ENCODE measurements around the gene KCNC3.
A peak's percentile ranks its signal among the peaks of the same experiment; 100 is the strongest.

KCNC3 gene

GRCh38 chr19:50365434-50366306, 36.5 kb upstream of the KCNC3 start, which contains the start of gene NAPSA:
Gene NAPSA, minus strand, starts transcription at chr19:50365639. Its CDS starts 18 bp downstream, at chr19:50365621.
- H3K4me1 ChIP-seq (ENCODE audit: control insufficient read depth in 5 of 5, insufficient read depth in 5 of 5, low read length in 5 of 5) = peaks cover 0 to 15% (median 13%) of the 10 kb centered on the region in 5 donors
- H3K36me3 ChIP-seq (ENCODE audit: control insufficient read depth in 5 of 5, insufficient read depth in 5 of 5, low read length in 5 of 5) = no peaks in the 10 kb centered on the region
- no peaks in the 10 kb centered on the region for H3K9me3 ChIP-seq (ENCODE audit: control insufficient read depth in 5 of 5, low read length in 5 of 5)
- H3K9ac ChIP-seq (ENCODE audit: low read length in 5 of 5) = no peak within 1 kb of the TSS
- no peak within 1 kb of the TSS for H3K27ac ChIP-seq (ENCODE audit: low read depth, low read length)
- H3K27me3 ChIP-seq (ENCODE audit: control insufficient read depth in 5 of 5, insufficient read depth in 4 of 5, low read length in 5 of 5) = no peaks in the 10 kb centered on the region
- H3K4me3 ChIP-seq (ENCODE audit: low read depth in 1 of 5, low read length in 5 of 5) = no peak within 1 kb of the TSS

GRCh38 chr19:50362656-50363424, 33.7 kb upstream of the KCNC3 start:
- Histone ChIP-seq H3K36me3 (ENCODE audit: control insufficient read depth in 5 of 5, insufficient read depth in 5 of 5, low read length in 5 of 5) (no peaks in the 10 kb centered on the region), H3K4me3 (ENCODE audit: low read depth in 1 of 5, low read length in 5 of 5) (no peak overlapping the region), H3K9me3 (ENCODE audit: control insufficient read depth in 5 of 5, low read length in 5 of 5) (no peaks in the 10 kb centered on the region)

GRCh38 chr19:50362030-50362412, 32.8 kb upstream of the KCNC3 start:
- Histone ChIP-seq H3K9ac (ENCODE audit: low read length in 5 of 5) (no peak overlapping the region), H3K4me3 (ENCODE audit: low read depth in 1 of 5, low read length in 5 of 5) (no peak overlapping the region), H3K36me3 (ENCODE audit: control insufficient read depth in 5 of 5, insufficient read depth in 5 of 5, low read length in 5 of 5) (no peaks in the 10 kb centered on the region), H3K27me3 (ENCODE audit: control insufficient read depth in 5 of 5, insufficient read depth in 4 of 5, low read length in 5 of 5) (no peaks in the 10 kb centered on the region), H3K9me3 (ENCODE audit: control insufficient read depth in 5 of 5, low read length in 5 of 5) (no peaks in the 10 kb centered on the region), H3K27ac (ENCODE audit: low read depth, low read length) (no peak overlapping the region), H3K4me1 (ENCODE audit: control insufficient read depth in 5 of 5, insufficient read depth in 5 of 5, low read length in 5 of 5) (peaks cover 0 to 20% (median 17%) of the 10 kb centered on the region in 5 donors)

More at GRCh38 chr19:50362656-50363424, 33.7 kb upstream of the KCNC3 start:
- no peaks in the 10 kb centered on the region for H3K27me3 ChIP-seq (ENCODE audit: control insufficient read depth in 5 of 5, insufficient read depth in 4 of 5, low read length in 5 of 5)
- no peak overlapping the region for H3K9ac ChIP-seq (ENCODE audit: low read length in 5 of 5)
- peaks cover 0 to 12% (median 9%) of the 10 kb centered on the region in 5 donors for H3K4me1 ChIP-seq (ENCODE audit: control insufficient read depth in 5 of 5, insufficient read depth in 5 of 5, low read length in 5 of 5)
- no peak overlapping the region for H3K27ac ChIP-seq (ENCODE audit: low read depth, low read length)

- Histone ChIP-seq H3K9me3 (ENCODE audit: control insufficient read depth in 5 of 5, low read length in 5 of 5) (no peaks in the 10 kb centered on the region), H3K27me3 (ENCODE audit: control insufficient read depth in 5 of 5, insufficient read depth in 4 of 5, low read length in 5 of 5) (no peaks in the 10 kb centered on the region), H3K4me3 (ENCODE audit: low read depth in 1 of 5, low read length in 5 of 5) (no peak overlapping the region), H3K9ac (ENCODE audit: low read length in 5 of 5) (no peak overlapping the region), H3K27ac (ENCODE audit: low read depth, low read length) (no peak overlapping the region), H3K4me1 (ENCODE audit: control insufficient read depth in 5 of 5, insufficient read depth in 5 of 5, low read length in 5 of 5) (peaks cover 0 to 20% (median 17%) of the 10 kb centered on the region in 5 donors), H3K36me3 (ENCODE audit: control insufficient read depth in 5 of 5, insufficient read depth in 5 of 5, low read length in 5 of 5) (no peaks in the 10 kb centered on the region)
Observed at GRCh38 chr19:50361290-50362029, 32.3 kb upstream of the KCNC3 start.

GRCh38 chr19:50359328-50359818, 30.2 kb upstream of the KCNC3 start:
- no peaks in the 10 kb centered on the region for H3K36me3 ChIP-seq (ENCODE audit: control insufficient read depth in 5 of 5, insufficient read depth in 5 of 5, low read length in 5 of 5)
- no peak overlapping the region for H3K27ac ChIP-seq (ENCODE audit: low read depth, low read length)
- no peaks in the 10 kb centered on the region for H3K9me3 ChIP-seq (ENCODE audit: control insufficient read depth in 5 of 5, low read length in 5 of 5)
- H3K9ac ChIP-seq (ENCODE audit: low read length in 5 of 5) = no peak overlapping the region
- H3K4me1 ChIP-seq (ENCODE audit: control insufficient read depth in 5 of 5, insufficient read depth in 5 of 5, low read length in 5 of 5) = peaks cover 0 to 20% (median 17%) of the 10 kb centered on the region in 5 donors
- H3K4me3 ChIP-seq (ENCODE audit: low read depth in 1 of 5, low read length in 5 of 5) = peak overlapping the region in 1 of 5 donors; percentile 72
- no peaks in the 10 kb centered on the region for H3K27me3 ChIP-seq (ENCODE audit: control insufficient read depth in 5 of 5, insufficient read depth in 4 of 5, low read length in 5 of 5)

- H3K9ac ChIP-seq (ENCODE audit: low read length in 5 of 5) = peak overlapping the region in 2 of 5 donors; percentile 48 to 69
- H3K9me3 ChIP-seq (ENCODE audit: control insufficient read depth in 5 of 5, low read length in 5 of 5) = no peaks in the 10 kb centered on the region
- no peak overlapping the region for H3K27ac ChIP-seq (ENCODE audit: low read depth, low read length)
- peak overlapping the region; percentile 64 to 79 (median 72) for H3K4me3 ChIP-seq (ENCODE audit: low read depth in 1 of 5, low read length in 5 of 5)
- peaks cover 0 to 20% (median 17%) of the 10 kb centered on the region in 5 donors for H3K4me1 ChIP-seq (ENCODE audit: control insufficient read depth in 5 of 5, insufficient read depth in 5 of 5, low read length in 5 of 5)
- no peaks in the 10 kb centered on the region for H3K36me3 ChIP-seq (ENCODE audit: control insufficient read depth in 5 of 5, insufficient read depth in 5 of 5, low read length in 5 of 5)
- no peaks in the 10 kb centered on the region for H3K27me3 ChIP-seq (ENCODE audit: control insufficient read depth in 5 of 5, insufficient read depth in 4 of 5, low read length in 5 of 5)
Observed at GRCh38 chr19:50358483-50359327, 29.5 kb upstream of the KCNC3 start.

- no peaks in the 10 kb centered on the region for H3K36me3 ChIP-seq (ENCODE audit: control insufficient read depth in 5 of 5, insufficient read depth in 5 of 5, low read length in 5 of 5)
- peak overlapping the region; percentile 57 for H3K27ac ChIP-seq (ENCODE audit: low read depth, low read length)
- H3K9me3 ChIP-seq (ENCODE audit: control insufficient read depth in 5 of 5, low read length in 5 of 5) = no peaks in the 10 kb centered on the region
- no peaks in the 10 kb centered on the region for H3K27me3 ChIP-seq (ENCODE audit: control insufficient read depth in 5 of 5, insufficient read depth in 4 of 5, low read length in 5 of 5)
- peak overlapping the region; percentile 68 to 88 (median 72) for H3K4me3 ChIP-seq (ENCODE audit: low read depth in 1 of 5, low read length in 5 of 5)
- peaks cover 0 to 20% (median 17%) of the 10 kb centered on the region in 5 donors for H3K4me1 ChIP-seq (ENCODE audit: control insufficient read depth in 5 of 5, insufficient read depth in 5 of 5, low read length in 5 of 5)
- H3K9ac ChIP-seq (ENCODE audit: low read length in 5 of 5) = peak overlapping the region; percentile 56 to 79 (median 74)
Observed at GRCh38 chr19:50357178-50358100, 28.3 kb upstream of the KCNC3 start.

GRCh38 chr19:50356691-50357177, 27.6 kb upstream of the KCNC3 start:
- H3K36me3 ChIP-seq (ENCODE audit: control insufficient read depth in 5 of 5, insufficient read depth in 5 of 5, low read length in 5 of 5) = no peaks in the 10 kb centered on the region
- peaks cover 0 to 20% (median 17%) of the 10 kb centered on the region in 5 donors for H3K4me1 ChIP-seq (ENCODE audit: control insufficient read depth in 5 of 5, insufficient read depth in 5 of 5, low read length in 5 of 5)
- H3K27me3 ChIP-seq (ENCODE audit: control insufficient read depth in 5 of 5, insufficient read depth in 4 of 5, low read length in 5 of 5) = peaks cover 0 to 4% (median 0%) of the 10 kb centered on the region in 5 donors
- no peak overlapping the region for H3K27ac ChIP-seq (ENCODE audit: low read depth, low read length)
- H3K4me3 ChIP-seq (ENCODE audit: low read depth in 1 of 5, low read length in 5 of 5) = peak overlapping the region in 3 of 5 donors; percentile 69 to 88 (median 72)
- no peaks in the 10 kb centered on the region for H3K9me3 ChIP-seq (ENCODE audit: control insufficient read depth in 5 of 5, low read length in 5 of 5)
- no peak overlapping the region for H3K9ac ChIP-seq (ENCODE audit: low read length in 5 of 5)
